Cardiac fibroblast (primary cell): Measurements from ENCODE around the gene CHTF18.
"Not testable (repeated sequence)": the region's sequence is repeated elsewhere in the genome, so short reads cannot be mapped to it uniquely, and the experiment has no call there.

ENCODE experiments used
- DNase-seq, 2 donors: peaks; one replicate each; pipeline versions ENCODE4 v3.0.0 to v3.0.0-alpha.2; 2010; ENCODE audit warnings: low read depth in 2 of 2
- H3K4me3 ChIP-seq, 2 donors: replicated peaks in 1 of 2; 1 replicate in 1 of 2; 2 replicates in 1 of 2; pipeline ENCODE4 v1.5.1; 2011; ENCODE audit warnings: low read depth in 2 of 2, low read length in 2 of 2, mild to moderate bottlenecking in 2 of 2, moderate library complexity in 1 of 2
- TF ChIP-seq, protein P1 (sequence below): IDR thresholded peaks from one replicate; pipeline ENCODE4 v1.5.1; 2011; ENCODE audit warnings: low read depth, mild to moderate bottlenecking, low read length, inconsistent platforms

Gene CHTF18

DNA sequence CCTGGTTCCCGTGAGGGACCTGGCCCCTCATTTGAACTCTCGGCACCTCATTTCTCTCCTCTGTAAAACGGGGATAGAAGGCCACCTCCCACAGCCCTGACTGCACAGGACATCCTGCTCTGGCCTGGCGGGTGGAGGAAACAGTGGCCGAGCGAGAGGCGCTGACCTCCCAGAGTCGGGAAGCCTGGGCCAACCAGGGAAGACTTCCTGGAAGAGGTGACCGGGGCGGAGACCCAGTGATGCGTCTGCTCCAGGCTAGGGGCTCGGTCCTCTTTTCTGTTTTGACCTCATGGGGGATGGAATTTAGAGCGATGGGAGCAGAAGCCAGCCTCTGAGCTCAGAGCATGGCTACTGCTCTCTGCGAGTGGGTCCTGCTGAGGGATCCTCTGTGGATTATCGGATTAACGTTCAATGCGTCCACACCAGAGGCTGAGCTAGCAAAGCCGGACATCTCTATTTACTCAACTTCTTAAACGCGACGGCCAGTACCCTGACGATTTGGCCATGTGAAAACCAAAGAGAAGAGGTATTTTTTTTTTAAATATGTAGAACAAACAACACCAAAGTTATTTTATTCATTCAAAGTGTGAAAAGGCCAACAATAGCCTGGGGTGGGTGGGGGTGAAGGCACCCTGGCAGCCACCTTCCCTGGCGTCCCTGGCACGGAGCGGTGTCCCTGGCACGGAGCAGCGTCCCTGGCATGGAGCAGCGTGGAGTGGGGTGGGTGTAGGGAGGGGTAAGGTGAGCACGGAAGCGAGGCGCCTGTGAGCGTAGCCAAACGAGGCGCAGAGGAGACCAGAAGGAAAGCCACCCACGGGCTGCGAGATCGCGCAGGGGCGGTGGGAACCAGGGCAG lies 37.0 kb upstream of the CHTF18 start:
- TF ChIP-seq, protein P1, sequence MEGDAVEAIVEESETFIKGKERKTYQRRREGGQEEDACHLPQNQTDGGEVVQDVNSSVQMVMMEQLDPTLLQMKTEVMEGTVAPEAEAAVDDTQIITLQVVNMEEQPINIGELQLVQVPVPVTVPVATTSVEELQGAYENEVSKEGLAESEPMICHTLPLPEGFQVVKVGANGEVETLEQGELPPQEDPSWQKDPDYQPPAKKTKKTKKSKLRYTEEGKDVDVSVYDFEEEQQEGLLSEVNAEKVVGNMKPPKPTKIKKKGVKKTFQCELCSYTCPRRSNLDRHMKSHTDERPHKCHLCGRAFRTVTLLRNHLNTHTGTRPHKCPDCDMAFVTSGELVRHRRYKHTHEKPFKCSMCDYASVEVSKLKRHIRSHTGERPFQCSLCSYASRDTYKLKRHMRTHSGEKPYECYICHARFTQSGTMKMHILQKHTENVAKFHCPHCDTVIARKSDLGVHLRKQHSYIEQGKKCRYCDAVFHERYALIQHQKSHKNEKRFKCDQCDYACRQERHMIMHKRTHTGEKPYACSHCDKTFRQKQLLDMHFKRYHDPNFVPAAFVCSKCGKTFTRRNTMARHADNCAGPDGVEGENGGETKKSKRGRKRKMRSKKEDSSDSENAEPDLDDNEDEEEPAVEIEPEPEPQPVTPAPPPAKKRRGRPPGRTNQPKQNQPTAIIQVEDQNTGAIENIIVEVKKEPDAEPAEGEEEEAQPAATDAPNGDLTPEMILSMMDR: no peak
- no peak overlapping the region for H3K4me3 ChIP-seq
- no peak for DNase-seq

DNA sequence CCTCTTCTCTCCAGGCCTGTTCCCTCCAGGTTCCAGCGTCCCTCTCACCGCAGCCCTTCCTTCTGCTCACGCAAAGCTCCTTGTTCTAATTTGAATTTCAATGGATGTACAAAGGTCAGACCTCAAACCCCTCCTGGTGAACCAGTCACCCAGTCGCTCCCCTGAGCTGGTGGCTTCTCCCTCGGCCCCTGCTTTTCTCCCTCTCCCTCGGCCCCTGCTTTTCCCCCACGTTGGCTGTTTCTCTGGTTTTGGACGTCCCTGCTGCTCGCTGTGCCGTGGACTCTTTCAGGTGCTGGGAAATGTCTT lies 36.5 kb upstream of the CHTF18 start:
- H3K4me3 ChIP-seq: no peak overlapping the region
- DNase-seq: no peak
- TF ChIP-seq, protein P1: no peak

DNA sequence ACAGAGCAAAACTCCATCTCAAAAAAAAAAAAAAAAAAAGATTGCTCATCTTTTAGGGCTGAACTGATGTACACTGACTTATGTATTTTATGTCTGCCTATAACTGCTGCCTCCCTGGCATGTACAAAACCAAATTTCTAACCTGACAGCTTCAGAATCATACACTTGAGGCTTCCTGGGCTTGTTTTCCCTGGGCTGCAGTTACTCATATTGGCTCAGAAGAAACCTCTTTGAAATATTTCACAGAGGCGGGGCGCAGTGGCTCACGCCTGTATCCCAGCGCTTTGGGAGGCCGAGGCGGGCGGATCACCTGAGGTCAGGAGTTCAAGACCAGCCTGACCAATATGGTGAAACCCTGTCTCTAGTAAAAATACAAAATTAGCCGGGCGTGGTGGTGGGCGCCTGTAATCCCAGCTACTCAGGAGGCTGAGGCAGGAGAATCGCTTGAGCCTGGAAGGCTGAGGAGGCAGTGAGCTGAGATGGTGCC lies 34.3 kb upstream of the CHTF18 start:
- DNase-seq, H3K4me3 ChIP-seq: not testable (repeated sequence)

DNA sequence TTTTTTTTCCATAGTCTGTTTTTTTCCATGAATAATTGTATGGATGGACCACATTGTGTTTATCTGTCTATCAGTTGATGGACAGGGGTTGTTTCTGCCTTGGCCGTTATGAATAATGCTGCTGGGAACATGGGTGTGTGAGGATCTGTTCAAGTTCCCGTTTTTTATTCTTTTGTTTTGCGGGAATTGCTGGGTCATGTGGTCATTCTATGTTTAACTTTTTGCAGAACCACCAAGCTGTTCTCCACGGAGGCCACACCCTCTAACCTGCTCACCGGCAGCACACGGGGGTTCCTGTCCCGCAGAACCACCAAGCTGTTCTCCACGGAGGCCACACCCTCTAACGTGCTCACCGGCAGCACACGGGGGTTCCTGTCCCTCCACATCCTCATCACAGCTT lies 33.8 kb upstream of the CHTF18 start:
- no peak for DNase-seq
- TF ChIP-seq, protein P1: no peak

DNA sequence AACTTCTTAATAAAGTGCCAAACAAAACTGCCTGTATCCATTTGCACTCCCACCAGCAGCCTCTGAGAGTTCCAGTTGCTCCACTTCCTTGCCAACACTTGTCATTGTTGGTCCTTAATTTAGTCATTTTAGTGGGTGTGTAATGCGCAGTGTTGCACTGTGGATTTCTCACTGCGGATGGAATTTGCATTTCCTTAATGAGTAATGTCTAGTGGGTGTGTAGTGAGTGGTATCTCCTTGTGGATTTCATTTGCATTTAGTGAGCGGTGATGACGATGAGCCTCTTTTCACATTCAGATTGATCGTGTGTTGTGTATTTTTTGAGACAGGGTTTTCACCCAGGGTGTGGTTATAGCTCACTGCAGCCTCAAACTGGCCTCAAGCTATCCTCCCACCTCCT lies 32.0 kb upstream of the CHTF18 start:
- TF ChIP-seq, protein P1: no peak
- H3K4me3 ChIP-seq: no peak overlapping the region
- no peak for DNase-seq

More for the DNA sequence above, 33.8 kb upstream of the CHTF18 start:
- no peak overlapping the region for H3K4me3 ChIP-seq

DNA sequence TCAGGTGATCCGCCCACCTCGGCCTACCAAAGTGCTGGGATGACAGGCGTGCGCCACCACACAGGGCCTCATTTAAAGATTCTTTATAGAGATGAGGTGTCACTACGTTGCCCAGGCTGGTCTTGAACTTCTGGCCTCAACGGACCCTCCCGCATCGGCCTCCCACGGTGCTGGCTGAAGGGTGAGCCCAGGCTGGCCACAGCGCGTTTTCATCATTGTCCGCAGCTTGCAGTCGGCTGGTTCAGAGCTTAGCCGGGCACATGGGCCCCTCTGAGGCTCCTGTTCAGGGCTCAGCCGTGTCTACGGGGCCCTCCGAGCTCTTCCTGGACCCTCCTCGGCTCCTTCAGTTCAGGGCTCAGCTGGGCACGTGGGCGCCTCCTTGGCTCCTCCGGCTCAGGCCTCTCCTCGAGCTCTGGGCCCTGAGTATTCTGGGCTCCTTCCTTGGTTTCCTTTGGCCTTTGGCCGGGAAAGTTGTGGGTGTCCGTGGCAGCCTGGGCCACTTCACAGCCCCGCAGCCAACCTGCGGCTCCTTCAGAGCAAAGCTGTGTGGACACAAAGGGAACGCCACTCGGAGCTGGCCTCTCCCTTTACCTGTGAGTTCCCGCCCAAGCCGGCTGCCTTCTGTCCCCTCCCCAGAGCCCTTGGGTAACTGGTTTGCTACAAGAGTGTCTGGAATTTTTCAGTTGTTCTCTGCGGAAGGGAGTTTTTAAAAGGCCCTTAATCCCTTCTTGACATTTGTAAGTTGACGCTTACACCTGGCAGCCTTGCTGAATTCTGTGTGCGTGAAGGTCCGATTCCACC lies 29.1 kb upstream of the CHTF18 start:
- TF ChIP-seq, protein P1: no peak
- no peak overlapping the region for H3K4me3 ChIP-seq
- no peak for DNase-seq

DNA sequence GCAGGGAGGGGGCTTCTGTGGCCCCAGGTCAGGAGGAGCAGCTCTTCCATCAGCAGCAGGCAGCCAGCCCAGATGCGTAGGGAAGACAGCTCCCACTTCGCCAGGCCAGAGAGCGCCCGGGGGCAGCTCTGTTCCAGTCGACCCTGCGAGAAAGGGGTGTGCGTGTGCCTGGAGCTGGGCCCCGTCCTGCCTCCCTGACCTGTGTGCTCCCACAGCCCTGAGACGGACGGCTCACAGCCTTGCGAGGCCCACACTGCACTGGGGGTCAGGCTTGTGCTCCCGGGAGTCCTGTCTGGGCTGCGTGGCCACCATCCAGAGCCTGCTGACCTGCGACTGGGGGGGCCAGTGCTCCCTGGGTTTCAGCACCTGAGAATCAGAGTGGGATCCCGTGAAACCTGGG lies 28.4 kb upstream of the CHTF18 start:
- TF ChIP-seq, protein P1: no peak
- no peak for DNase-seq
- H3K4me3 ChIP-seq: no peak overlapping the region
